Measurements from ENCODE around the gene PLSCR1.

GRCh38 chr3:146532406-146532805, 12.0 kb downstream of the PLSCR1 start:
- TF ChIP-seq SUZ12 (IDR thresholded peaks at IDR 0.05) (no peak), ARNT (IDR thresholded peaks at IDR 0.05) (no peak), SP1 (IDR thresholded peaks at IDR 0.05) (no peak), L3MBTL2 (conservative IDR thresholded peaks at IDR 0.05) (no peak), TARDBP (IDR thresholded peaks at IDR 0.05) (no peak), ELF4 (IDR thresholded peaks at IDR 0.05) (no peak), FOXM1 (IDR thresholded peaks at IDR 0.05; ENCODE audit: borderline replicate concordance) (no peak), CTBP1 (IDR thresholded peaks at IDR 0.05; ENCODE audit: borderline replicate concordance) (no peak), FOXA1 (IDR thresholded peaks at IDR 0.05) (no peak), HDGF (IDR thresholded peaks at IDR 0.05; ENCODE audit: borderline replicate concordance) (no peak), BHLHE40 (IDR thresholded peaks at IDR 0.05; ENCODE audit: borderline replicate concordance) (no peak)
- TF ChIP-seq, protein P1, sequence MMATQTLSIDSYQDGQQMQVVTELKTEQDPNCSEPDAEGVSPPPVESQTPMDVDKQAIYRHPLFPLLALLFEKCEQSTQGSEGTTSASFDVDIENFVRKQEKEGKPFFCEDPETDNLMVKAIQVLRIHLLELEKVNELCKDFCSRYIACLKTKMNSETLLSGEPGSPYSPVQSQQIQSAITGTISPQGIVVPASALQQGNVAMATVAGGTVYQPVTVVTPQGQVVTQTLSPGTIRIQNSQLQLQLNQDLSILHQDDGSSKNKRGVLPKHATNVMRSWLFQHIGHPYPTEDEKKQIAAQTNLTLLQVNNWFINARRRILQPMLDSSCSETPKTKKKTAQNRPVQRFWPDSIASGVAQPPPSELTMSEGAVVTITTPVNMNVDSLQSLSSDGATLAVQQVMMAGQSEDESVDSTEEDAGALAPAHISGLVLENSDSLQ (IDR thresholded peaks at IDR 0.05) = no peak
